NCI-H526 (cell line): Measurements from ENCODE around the gene KIAA0753.
A peak's percentile ranks its signal among the peaks of the same experiment; 100 is the strongest.

Experiments
- DNase-seq, 2 experiments: peaks; one replicate each; lab custom pipeline; 2025; lab: John Stamatoyannopoulos, UW

Gene KIAA0753

GRCh38 chr17:6641247-6641863 lies 844 bp upstream of the KIAA0753 start:
- DNase-seq, result peak in 1 of 2 experiments; percentile 23

- DNase-seq, result peak in 1 of 2 experiments; percentile 31
These were observed 650 bp downstream of the KIAA0753 start for GRCh38 chr17:6639586-6640535.

GRCh38 chr17:6639014-6639585 lies 1.4 kb downstream of the KIAA0753 start:
- no peak for DNase-seq

GRCh38 chr17:6638046-6638908 lies 2.2 kb downstream of the KIAA0753 start:
- no peak for DNase-seq

GRCh38 chr17:6637458-6637840 lies 3.1 kb downstream of the KIAA0753 start:
- no peak for DNase-seq

GRCh38 chr17:6636616-6637457 lies 3.7 kb downstream of the KIAA0753 start:
- no peak for DNase-seq

GRCh38 chr17:6636105-6636504 lies 4.4 kb downstream of the KIAA0753 start:
- no peak for DNase-seq

GRCh38 chr17:6633263-6633662 lies 7.2 kb downstream of the KIAA0753 start:
- DNase-seq, result no peak

GRCh38 chr17:6632530-6632929 lies 8.0 kb downstream of the KIAA0753 start:
- DNase-seq, result no peak

GRCh38 chr17:6630390-6630789 lies 10.1 kb downstream of the KIAA0753 start:
- no peak for DNase-seq

GRCh38 chr17:6627019-6627418 lies 13.5 kb downstream of the KIAA0753 start:
- DNase-seq, result no peak

GRCh38 chr17:6626616-6627015 lies 13.9 kb downstream of the KIAA0753 start:
- no peak for DNase-seq

GRCh38 chr17:6623941-6624340 lies 16.6 kb downstream of the KIAA0753 start:
- no peak for DNase-seq

GRCh38 chr17:6611231-6611630 lies 29.3 kb downstream of the KIAA0753 start:
- no peak for DNase-seq

- DNase-seq, result no peak
These were observed 30.5 kb downstream of the KIAA0753 start for GRCh38 chr17:6610011-6610410.

- no peak for DNase-seq
These were observed 32.2 kb downstream of the KIAA0753 start for GRCh38 chr17:6608321-6608720.

- DNase-seq, result no peak
These were observed 35.4 kb downstream of the KIAA0753 start for GRCh38 chr17:6605142-6605541.

- no peak for DNase-seq
These were observed 36.7 kb downstream of the KIAA0753 start for GRCh38 chr17:6603744-6604325.

GRCh38 chr17:6602141-6602540 lies 38.4 kb downstream of the KIAA0753 start:
- no peak for DNase-seq

- no peak for DNase-seq
These were observed 41.1 kb downstream of the KIAA0753 start for GRCh38 chr17:6599364-6599763.

- peak; percentile 45 to 52 for DNase-seq
These were observed 42.8 kb downstream of the KIAA0753 start for GRCh38 chr17:6597727-6598126.
